ENCODE measurements around the gene FNIP2. TPM values are rescaled to one million over a fixed set of nuclear protein-coding genes. Genes with fewer than 3 reads are reported as not detected.
"Not testable (repeated sequence)": the region's sequence is repeated elsewhere in the genome, so short reads cannot be mapped to it uniquely, and the experiment has no call there.

Gene FNIP2
- total RNA-seq, 2 experiments from 2014 or later: 17.7 to 19.4 TPM

GRCh38 chr4:158891256-158891655 lies 122.4 kb downstream of the FNIP2 start:
- no peaks in the 10 kb centered on the region for H3K27me3 Mint-ChIP-seq
- H3K9me3 Mint-ChIP-seq: no peaks in the 10 kb centered on the region
- intact Hi-C loops (cut with micrococcal nuclease): no loop called here
- ChIA-PET POLR2A (no interaction called here), CTCF (no interaction called here)
- H3K4me1 Mint-ChIP-seq (ENCODE audit: low read depth): no peaks in the 10 kb centered on the region
- no peak overlapping the region for H3K4me3 Mint-ChIP-seq
- DNase-seq: no peak
- peaks cover 11% of the 10 kb centered on the region for H3K36me3 Mint-ChIP-seq
- H3K27ac Mint-ChIP-seq: no peak overlapping the region

- intact Hi-C loops (cut with micrococcal nuclease): no loop called here
- CTCF ChIA-PET: no interaction called here
Observed at GRCh38 chr4:158894826-158895225, 126.0 kb downstream of the FNIP2 start.

GRCh38 chr4:158895797-158896576 lies 127.2 kb downstream of the FNIP2 start:
- no peak for DNase-seq
- ChIA-PET CTCF (no interaction called here), POLR2A (no interaction called here)
- Mint-ChIP-seq H3K27me3 (no peaks in the 10 kb centered on the region), H3K4me1 (ENCODE audit: low read depth) (no peaks in the 10 kb centered on the region), H3K4me3 (no peak overlapping the region), H3K27ac (no peak overlapping the region), H3K9me3 (peaks cover 6% of the 10 kb centered on the region), H3K36me3 (peaks cover 47% of the 10 kb centered on the region)
- intact Hi-C loops (cut with micrococcal nuclease): no loop called here

More at GRCh38 chr4:158894826-158895225, 126.0 kb downstream of the FNIP2 start:
- Mint-ChIP-seq H3K27me3 (no peaks in the 10 kb centered on the region), H3K36me3 (peaks cover 39% of the 10 kb centered on the region), H3K4me1 (ENCODE audit: low read depth) (no peaks in the 10 kb centered on the region), H3K4me3 (no peak overlapping the region), H3K9me3 (peaks cover 6% of the 10 kb centered on the region), H3K27ac (no peak overlapping the region)
- DNase-seq: no peak
- POLR2A ChIA-PET: no interaction called here

DNA sequence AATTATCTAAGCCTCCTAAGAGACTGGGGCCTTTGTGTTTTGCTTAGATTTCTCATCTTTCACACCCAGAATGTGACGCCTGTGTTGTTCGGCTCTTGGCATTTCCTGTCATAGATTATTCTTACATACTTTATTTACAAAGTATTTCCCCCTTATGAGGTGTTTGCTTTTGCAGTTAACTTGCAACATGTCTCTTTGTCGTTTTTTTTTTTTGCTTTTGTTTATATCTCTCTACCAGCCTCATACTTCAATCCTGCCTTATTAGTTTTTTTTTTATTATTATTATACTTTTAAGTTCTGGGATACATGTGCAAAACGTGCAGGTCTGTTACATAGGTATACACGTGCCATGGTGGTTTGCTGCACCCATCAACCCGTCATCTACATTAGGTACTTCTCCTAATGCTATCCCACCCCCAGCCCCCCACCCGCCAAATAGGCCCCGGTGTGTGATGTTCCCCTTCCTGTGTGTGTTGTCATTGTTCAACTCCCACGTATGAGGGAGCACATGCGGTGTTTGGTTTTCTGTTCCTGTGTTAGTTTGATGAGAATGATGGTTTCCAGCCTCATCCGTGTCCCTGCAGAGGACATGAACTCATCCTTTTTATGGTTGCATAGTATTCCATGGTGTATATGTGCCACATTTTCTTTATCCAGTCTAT lies 127.9 kb downstream of the FNIP2 start:
- peaks cover 50% of the 10 kb centered on the region for H3K36me3 Mint-ChIP-seq
- H3K4me3 Mint-ChIP-seq; H3K4me1 Mint-ChIP-seq (ENCODE audit: low read depth); CTCF ChIA-PET; intact Hi-C loops (cut with micrococcal nuclease); POLR2A ChIA-PET; H3K9me3 Mint-ChIP-seq; H3K27ac Mint-ChIP-seq; DNase-seq; H3K27me3 Mint-ChIP-seq: not testable (repeated sequence)

DNA sequence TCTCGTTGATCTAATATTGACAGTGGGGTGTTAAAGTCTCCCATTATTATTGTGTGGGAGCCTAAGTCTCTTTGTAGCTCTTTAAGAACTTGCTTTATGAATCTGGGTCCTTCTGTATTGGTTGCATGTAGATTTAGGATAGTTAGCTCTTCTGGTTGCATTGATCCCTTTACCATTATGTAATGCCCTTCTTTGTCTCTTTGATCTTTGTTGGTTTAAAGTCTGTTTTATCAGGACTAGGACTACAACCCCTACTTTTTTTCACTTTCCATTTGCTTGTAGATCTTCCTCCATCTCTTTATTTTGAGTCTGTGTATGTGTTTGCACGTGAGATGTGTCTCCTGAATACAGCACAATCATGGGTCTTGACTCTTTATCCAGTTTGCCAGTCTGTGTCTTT lies 131.6 kb downstream of the FNIP2 start:
- POLR2A ChIA-PET; H3K4me3 Mint-ChIP-seq; CTCF ChIA-PET; H3K9me3 Mint-ChIP-seq; H3K27me3 Mint-ChIP-seq; intact Hi-C loops (cut with micrococcal nuclease); H3K4me1 Mint-ChIP-seq (ENCODE audit: low read depth); DNase-seq; H3K27ac Mint-ChIP-seq: not testable (repeated sequence)
- H3K36me3 Mint-ChIP-seq: peaks cover 54% of the 10 kb centered on the region

DNA sequence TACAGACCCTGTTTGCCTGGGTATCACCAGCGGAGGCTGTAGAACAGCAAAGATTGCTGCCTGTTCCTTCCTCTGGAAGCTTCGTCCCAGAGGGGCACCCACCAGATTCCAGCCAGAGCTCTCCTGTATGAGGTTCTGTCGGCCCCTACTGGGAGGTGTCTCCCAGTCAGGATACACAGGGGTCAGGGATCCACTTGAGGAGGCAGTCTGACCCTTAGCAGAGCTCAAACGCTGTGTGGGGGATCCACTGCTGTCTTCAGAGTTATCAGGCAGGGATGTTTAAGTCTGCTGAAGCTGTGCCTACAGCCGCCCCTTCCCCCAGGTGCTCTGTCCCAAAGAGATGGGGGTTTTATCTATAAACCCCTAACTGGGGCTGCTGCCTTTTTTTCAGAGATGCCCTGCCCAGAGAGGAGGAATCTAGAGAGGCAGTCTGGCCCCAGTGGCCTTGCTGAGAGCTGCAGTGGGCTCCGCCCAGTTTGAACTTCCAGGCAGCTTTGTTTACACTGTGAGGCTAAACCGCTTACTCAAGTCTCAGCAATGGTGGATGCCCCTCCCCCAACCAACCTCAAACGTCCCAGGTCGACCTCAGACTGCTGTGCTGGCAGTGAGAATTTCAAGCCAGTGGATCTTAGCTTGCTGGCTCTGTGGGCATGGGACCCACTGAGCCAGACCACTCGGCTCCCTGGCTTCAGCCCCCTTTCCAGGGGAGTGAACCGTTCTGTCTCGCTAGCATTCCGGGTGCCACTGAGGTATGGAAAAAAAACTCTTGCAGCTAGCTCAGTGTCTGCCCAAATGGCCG lies 133.7 kb downstream of the FNIP2 start:
- H3K9me3 Mint-ChIP-seq; H3K27me3 Mint-ChIP-seq; H3K27ac Mint-ChIP-seq; intact Hi-C loops (cut with micrococcal nuclease); POLR2A ChIA-PET; CTCF ChIA-PET; H3K4me3 Mint-ChIP-seq: not testable (repeated sequence)
- H3K4me1 Mint-ChIP-seq (ENCODE audit: low read depth): peaks cover 12% of the 10 kb centered on the region
- DNase-seq: peak; percentile 51
- peaks cover 43% of the 10 kb centered on the region for H3K36me3 Mint-ChIP-seq

DNA sequence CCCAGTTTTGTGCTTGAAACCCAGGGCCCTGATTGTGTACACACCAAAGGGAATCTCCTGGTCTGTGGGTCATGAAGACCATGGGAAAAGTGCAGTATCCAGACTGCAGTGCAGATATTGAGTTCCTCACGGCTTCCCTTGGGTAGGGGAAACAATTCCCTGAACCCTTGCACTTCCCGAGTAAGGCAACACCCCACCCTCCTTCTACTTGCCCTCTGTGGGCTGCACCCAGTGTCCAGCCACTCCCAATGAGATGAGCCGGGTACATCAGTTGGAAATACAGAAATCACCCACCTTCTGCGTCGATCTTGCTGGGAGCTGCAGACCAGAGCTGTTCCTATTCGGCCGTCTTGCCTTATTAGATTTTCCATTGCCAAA lies 134.2 kb downstream of the FNIP2 start:
- Mint-ChIP-seq H3K9me3 (peaks cover 3% of the 10 kb centered on the region), H3K27me3 (no peaks in the 10 kb centered on the region), H3K36me3 (peaks cover 38% of the 10 kb centered on the region), H3K4me3 (no peak overlapping the region), H3K27ac (no peak overlapping the region), H3K4me1 (ENCODE audit: low read depth) (peaks cover 12% of the 10 kb centered on the region)
- ChIA-PET POLR2A (no interaction called here), CTCF (no interaction called here)
- intact Hi-C loops (cut with micrococcal nuclease): no loop called here
- no peak for DNase-seq

- no peak for DNase-seq
- H3K9me3 Mint-ChIP-seq: no peaks in the 10 kb centered on the region
- no peaks in the 10 kb centered on the region for H3K27me3 Mint-ChIP-seq
- H3K27ac Mint-ChIP-seq: no peak overlapping the region
- H3K4me3 Mint-ChIP-seq: no peak overlapping the region
- H3K4me1 Mint-ChIP-seq (ENCODE audit: low read depth): peaks cover 12% of the 10 kb centered on the region
- ChIA-PET CTCF (no interaction called here), POLR2A (interaction anchor here (0.6 kb wide), 1 partner anchor 66 kb away, joined by 3 read pairs; no protein-coding TSS in a partner anchor)
- intact Hi-C loops (cut with micrococcal nuclease): no loop called here
- H3K36me3 Mint-ChIP-seq: peaks cover 33% of the 10 kb centered on the region
Observed at GRCh38 chr4:158903472-158904043, 134.7 kb downstream of the FNIP2 start.

- Mint-ChIP-seq H3K27ac (no peak overlapping the region), H3K36me3 (peaks cover 24% of the 10 kb centered on the region), H3K9me3 (no peaks in the 10 kb centered on the region), H3K4me1 (ENCODE audit: low read depth) (peaks cover 12% of the 10 kb centered on the region), H3K4me3 (no peak overlapping the region), H3K27me3 (no peaks in the 10 kb centered on the region)
- POLR2A ChIA-PET: no interaction called here
- no peak for DNase-seq
- CTCF ChIA-PET: no interaction called here
- intact Hi-C loops (cut with micrococcal nuclease): no loop called here
Observed at GRCh38 chr4:158904815-158905214, 136.0 kb downstream of the FNIP2 start.

GRCh38 chr4:158906073-158906472 lies 137.2 kb downstream of the FNIP2 start:
- CTCF ChIA-PET: no interaction called here
- Mint-ChIP-seq H3K9me3 (no peaks in the 10 kb centered on the region), H3K4me1 (ENCODE audit: low read depth) (peaks cover 12% of the 10 kb centered on the region), H3K4me3 (no peak overlapping the region), H3K27ac (peak overlapping the region; percentile 33), H3K27me3 (no peaks in the 10 kb centered on the region), H3K36me3 (peaks cover 16% of the 10 kb centered on the region)
- POLR2A ChIA-PET: no interaction called here
- intact Hi-C loops (cut with micrococcal nuclease): no loop called here
- DNase-seq: peak; percentile 25

GRCh38 chr4:158912390-158912789 lies 143.6 kb downstream of the FNIP2 start:
- no peak for DNase-seq
- CTCF ChIA-PET: no interaction called here
- Mint-ChIP-seq H3K4me3 (no peak overlapping the region), H3K27ac (no peak overlapping the region), H3K9me3 (no peaks in the 10 kb centered on the region), H3K4me1 (ENCODE audit: low read depth) (peaks cover 2% of the 10 kb centered on the region), H3K27me3 (no peaks in the 10 kb centered on the region), H3K36me3 (no peaks in the 10 kb centered on the region)
- POLR2A ChIA-PET: no interaction called here
- intact Hi-C loops (cut with micrococcal nuclease): no loop called here

DNA sequence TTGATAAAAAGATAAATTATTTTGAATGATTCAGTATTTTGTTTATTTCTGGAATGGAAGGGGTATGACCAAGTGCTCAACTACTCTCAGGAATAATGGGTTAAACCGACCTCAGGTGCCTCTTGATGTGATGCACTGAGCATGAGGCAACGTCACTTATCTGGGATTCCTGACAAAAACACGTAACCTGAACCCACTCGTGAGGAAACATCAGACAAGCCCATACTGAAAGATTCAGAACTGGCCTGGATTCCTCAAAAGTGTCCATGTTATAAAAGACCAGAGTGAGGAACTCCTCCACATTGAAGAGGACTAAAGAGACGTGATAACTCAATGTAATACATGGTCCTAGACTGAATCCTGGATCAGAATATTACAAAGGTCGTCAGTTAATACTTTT lies 144.0 kb downstream of the FNIP2 start:
- POLR2A ChIA-PET: no interaction called here
- no peak overlapping the region for H3K4me3 Mint-ChIP-seq
- no peaks in the 10 kb centered on the region for H3K9me3 Mint-ChIP-seq
- intact Hi-C loops (cut with micrococcal nuclease): no loop called here
- no peaks in the 10 kb centered on the region for H3K27me3 Mint-ChIP-seq
- no peak overlapping the region for H3K27ac Mint-ChIP-seq
- CTCF ChIA-PET: no interaction called here
- H3K4me1 Mint-ChIP-seq (ENCODE audit: low read depth): peaks cover 2% of the 10 kb centered on the region
- DNase-seq: no peak
- H3K36me3 Mint-ChIP-seq: no peaks in the 10 kb centered on the region
